Measurements from ENCODE around the gene TSACC. TPM values are rescaled to one million over a fixed set of nuclear protein-coding genes. Genes with fewer than 3 reads are reported as not detected.

TSACC gene
- total and polyA plus RNA-seq, 9 of the 15 experiments (the other 6 are each of a cell fraction or from before 2014, with no cell fraction given), result 0.45 to 7.4 (median 2.6) TPM

GRCh38 chr1:156336242-156336641 is 2.1 kb upstream of the TSACC start (continued):
- TF ChIP-seq HDAC6 (IDR thresholded peaks at IDR 0.05; ENCODE audit: low read depth, low read length), result no peak
- TF ChIP-seq, protein P1, sequence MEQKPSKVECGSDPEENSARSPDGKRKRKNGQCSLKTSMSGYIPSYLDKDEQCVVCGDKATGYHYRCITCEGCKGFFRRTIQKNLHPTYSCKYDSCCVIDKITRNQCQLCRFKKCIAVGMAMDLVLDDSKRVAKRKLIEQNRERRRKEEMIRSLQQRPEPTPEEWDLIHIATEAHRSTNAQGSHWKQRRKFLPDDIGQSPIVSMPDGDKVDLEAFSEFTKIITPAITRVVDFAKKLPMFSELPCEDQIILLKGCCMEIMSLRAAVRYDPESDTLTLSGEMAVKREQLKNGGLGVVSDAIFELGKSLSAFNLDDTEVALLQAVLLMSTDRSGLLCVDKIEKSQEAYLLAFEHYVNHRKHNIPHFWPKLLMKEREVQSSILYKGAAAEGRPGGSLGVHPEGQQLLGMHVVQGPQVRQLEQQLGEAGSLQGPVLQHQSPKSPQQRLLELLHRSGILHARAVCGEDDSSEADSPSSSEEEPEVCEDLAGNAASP (IDR thresholded peaks at IDR 0.05), result no peak
- TF ChIP-seq ZNF507 (tag; conservative IDR thresholded peaks at IDR 0.05), result no peak
- no peak for TF ChIP-seq CBFA2T3 (IDR thresholded peaks at IDR 0.05)
- TF ChIP-seq, protein P2, sequence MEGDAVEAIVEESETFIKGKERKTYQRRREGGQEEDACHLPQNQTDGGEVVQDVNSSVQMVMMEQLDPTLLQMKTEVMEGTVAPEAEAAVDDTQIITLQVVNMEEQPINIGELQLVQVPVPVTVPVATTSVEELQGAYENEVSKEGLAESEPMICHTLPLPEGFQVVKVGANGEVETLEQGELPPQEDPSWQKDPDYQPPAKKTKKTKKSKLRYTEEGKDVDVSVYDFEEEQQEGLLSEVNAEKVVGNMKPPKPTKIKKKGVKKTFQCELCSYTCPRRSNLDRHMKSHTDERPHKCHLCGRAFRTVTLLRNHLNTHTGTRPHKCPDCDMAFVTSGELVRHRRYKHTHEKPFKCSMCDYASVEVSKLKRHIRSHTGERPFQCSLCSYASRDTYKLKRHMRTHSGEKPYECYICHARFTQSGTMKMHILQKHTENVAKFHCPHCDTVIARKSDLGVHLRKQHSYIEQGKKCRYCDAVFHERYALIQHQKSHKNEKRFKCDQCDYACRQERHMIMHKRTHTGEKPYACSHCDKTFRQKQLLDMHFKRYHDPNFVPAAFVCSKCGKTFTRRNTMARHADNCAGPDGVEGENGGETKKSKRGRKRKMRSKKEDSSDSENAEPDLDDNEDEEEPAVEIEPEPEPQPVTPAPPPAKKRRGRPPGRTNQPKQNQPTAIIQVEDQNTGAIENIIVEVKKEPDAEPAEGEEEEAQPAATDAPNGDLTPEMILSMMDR (IDR thresholded peaks at IDR 0.05 in 2 of 3, conservative IDR thresholded peaks at IDR 0.05 in 1 of 3; ENCODE audit: insufficient read depth in 2 of 3, low read depth in 1 of 3, low read length in 3 of 3), result peak; percentile 40 to 68 (median 61); a peak in 5 of 6 replicates
- TF ChIP-seq CEBPG (CRISPR knock-in tag; IDR thresholded peaks at IDR 0.05), result no peak
- no peak for TF ChIP-seq CEBPG (tag; conservative IDR thresholded peaks at IDR 0.05 in 1 of 2, IDR thresholded peaks at IDR 0.05 in 1 of 2)
- TF ChIP-seq, protein P3, sequence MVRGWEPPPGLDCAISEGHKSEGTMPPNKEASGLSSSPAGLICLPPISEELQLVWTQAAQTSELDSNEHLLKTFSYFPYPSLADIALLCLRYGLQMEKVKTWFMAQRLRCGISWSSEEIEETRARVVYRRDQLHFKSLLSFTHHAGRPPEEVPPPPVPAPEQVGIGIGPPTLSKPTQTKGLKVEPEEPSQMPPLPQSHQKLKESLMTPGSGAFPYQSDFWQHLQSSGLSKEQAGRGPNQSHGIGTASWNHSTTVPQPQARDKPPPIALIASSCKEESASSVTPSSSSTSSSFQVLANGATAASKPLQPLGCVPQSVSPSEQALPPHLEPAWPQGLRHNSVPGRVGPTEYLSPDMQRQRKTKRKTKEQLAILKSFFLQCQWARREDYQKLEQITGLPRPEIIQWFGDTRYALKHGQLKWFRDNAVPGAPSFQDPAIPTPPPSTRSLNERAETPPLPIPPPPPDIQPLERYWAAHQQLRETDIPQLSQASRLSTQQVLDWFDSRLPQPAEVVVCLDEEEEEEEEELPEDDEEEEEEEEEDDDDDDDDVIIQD (CRISPR knock-in tag; IDR thresholded peaks at IDR 0.05), result no peak
- no peak for TF ChIP-seq HCFC1 (IDR thresholded peaks at IDR 0.05; ENCODE audit: low read depth, low read length)
- TF ChIP-seq, protein P4, sequence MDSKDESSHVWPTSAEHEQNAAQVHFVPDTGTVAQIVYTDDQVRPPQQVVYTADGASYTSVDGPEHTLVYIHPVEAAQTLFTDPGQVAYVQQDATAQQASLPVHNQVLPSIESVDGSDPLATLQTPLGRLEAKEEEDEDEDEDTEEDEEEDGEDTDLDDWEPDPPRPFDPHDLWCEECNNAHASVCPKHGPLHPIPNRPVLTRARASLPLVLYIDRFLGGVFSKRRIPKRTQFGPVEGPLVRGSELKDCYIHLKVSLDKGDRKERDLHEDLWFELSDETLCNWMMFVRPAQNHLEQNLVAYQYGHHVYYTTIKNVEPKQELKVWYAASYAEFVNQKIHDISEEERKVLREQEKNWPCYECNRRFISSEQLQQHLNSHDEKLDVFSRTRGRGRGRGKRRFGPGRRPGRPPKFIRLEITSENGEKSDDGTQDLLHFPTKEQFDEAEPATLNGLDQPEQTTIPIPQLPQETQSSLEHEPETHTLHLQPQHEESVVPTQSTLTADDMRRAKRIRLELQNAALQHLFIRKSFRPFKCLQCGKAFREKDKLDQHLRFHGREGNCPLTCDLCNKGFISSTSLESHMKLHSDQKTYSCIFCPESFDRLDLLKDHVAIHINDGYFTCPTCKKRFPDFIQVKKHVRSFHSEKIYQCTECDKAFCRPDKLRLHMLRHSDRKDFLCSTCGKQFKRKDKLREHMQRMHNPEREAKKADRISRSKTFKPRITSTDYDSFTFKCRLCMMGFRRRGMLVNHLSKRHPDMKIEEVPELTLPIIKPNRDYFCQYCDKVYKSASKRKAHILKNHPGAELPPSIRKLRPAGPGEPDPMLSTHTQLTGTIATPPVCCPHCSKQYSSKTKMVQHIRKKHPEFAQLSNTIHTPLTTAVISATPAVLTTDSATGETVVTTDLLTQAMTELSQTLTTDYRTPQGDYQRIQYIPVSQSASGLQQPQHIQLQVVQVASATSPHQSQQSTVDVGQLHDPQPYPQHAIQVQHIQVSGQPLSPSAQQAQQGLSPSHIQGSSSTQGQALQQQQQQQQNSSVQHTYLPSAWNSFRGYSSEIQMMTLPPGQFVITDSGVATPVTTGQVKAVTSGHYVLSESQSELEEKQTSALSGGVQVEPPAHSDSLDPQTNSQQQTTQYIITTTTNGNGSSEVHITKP (IDR thresholded peaks at IDR 0.05; ENCODE audit: partially characterized antibody), result peak; percentile 45
- TF ChIP-seq CREM (IDR thresholded peaks at IDR 0.05; ENCODE audit: low read depth), result no peak
- no peak for TF ChIP-seq NCOA2 (IDR thresholded peaks at IDR 0.05; ENCODE audit: partially characterized antibody in 2 of 2)
- TF ChIP-seq KLF10 (CRISPR knock-in tag; IDR thresholded peaks at IDR 0.05), result no peak
- TF ChIP-seq ZNF175 (CRISPR knock-in tag; IDR thresholded peaks at IDR 0.05; ENCODE audit: low read depth), result no peak
- TF ChIP-seq BRD9 (IDR thresholded peaks at IDR 0.05; ENCODE audit: low read depth, partially characterized antibody), result peak; percentile 70
- TF ChIP-seq, protein P5, sequence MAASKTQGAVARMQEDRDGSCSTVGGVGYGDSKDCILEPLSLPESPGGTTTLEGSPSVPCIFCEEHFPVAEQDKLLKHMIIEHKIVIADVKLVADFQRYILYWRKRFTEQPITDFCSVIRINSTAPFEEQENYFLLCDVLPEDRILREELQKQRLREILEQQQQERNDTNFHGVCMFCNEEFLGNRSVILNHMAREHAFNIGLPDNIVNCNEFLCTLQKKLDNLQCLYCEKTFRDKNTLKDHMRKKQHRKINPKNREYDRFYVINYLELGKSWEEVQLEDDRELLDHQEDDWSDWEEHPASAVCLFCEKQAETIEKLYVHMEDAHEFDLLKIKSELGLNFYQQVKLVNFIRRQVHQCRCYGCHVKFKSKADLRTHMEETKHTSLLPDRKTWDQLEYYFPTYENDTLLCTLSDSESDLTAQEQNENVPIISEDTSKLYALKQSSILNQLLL (CRISPR knock-in tag; IDR thresholded peaks at IDR 0.05; ENCODE audit: borderline replicate concordance), result no peak
- no peak for TF ChIP-seq IFI16 (CRISPR knock-in tag; IDR thresholded peaks at IDR 0.05)

Data from K562 (cell line).